ENCODE data around the gene CDC73. TPM values are rescaled to one million over a fixed set of nuclear protein-coding genes. Genes with fewer than 3 reads are reported as not detected.
A peak's percentile ranks its signal among the peaks of the same experiment; 100 is the strongest.

Gene CDC73
- total RNA-seq, 4 donors from 2014 or later, result 44.6 to 70.0 (median 50.5) TPM

GRCh38 chr1:193105821-193106177, 16.0 kb upstream of the CDC73 start:
- TF ChIP-seq CTCF (IDR thresholded peaks at IDR 0.05), result no peak
- no peak for TF ChIP-seq POLR2A (IDR thresholded peaks at IDR 0.05)
- 61 to 62% methylated on average over 4 of the region's 4 CpGs for WGBS, 2 donors
- no peak for DNase-seq

GRCh38 chr1:193108471-193108870, 13.4 kb upstream of the CDC73 start:
- H3K36me3 ChIP-seq, result no peaks in the 10 kb centered on the region
- no peak for TF ChIP-seq POLR2A (IDR thresholded peaks at IDR 0.05)
- TF ChIP-seq CTCF (IDR thresholded peaks at IDR 0.05), result no peak
- intact Hi-C loops (cut with DNase I), result no loop called here
- 81 to 84% methylated on average over 3 of the region's 3 CpGs for WGBS, 2 donors
- no peak overlapping the region for H3K4me3 ChIP-seq (replicated peaks in 1 of 3)
- peaks cover 11 to 18% of the 10 kb centered on the region in 2 donors for H3K4me1 ChIP-seq
- no peak for DNase-seq
- H3K27ac ChIP-seq, result no peak overlapping the region
- H3K27me3 ChIP-seq, result no peaks in the 10 kb centered on the region
- no peaks in the 10 kb centered on the region for H3K9me3 ChIP-seq

More at GRCh38 chr1:193105821-193106177, 16.0 kb upstream of the CDC73 start:
- H3K4me1 ChIP-seq, result peaks cover 9 to 11% of the 10 kb centered on the region in 2 donors
- intact Hi-C loops (cut with DNase I), result no loop called here
- no peaks in the 10 kb centered on the region for H3K9me3 ChIP-seq
- H3K27me3 ChIP-seq, result no peaks in the 10 kb centered on the region
- H3K4me3 ChIP-seq (replicated peaks in 1 of 3), result peak overlapping the region in 2 of 3 donors; percentile 42 to 82
- no peaks in the 10 kb centered on the region for H3K36me3 ChIP-seq
- peak overlapping the region; percentile 78 to 87 (median 82) for H3K27ac ChIP-seq

- DNase-seq, result no peak
- WGBS, 2 donors, result 97 to 100% methylated on average over 1 of the region's 1 CpG
- intact Hi-C loops (cut with DNase I), result no loop called here
- no peak overlapping the region for H3K27ac ChIP-seq
- no peaks in the 10 kb centered on the region for H3K27me3 ChIP-seq
- H3K9me3 ChIP-seq, result no peaks in the 10 kb centered on the region
- no peak overlapping the region for H3K4me3 ChIP-seq (replicated peaks in 1 of 3)
- no peak for TF ChIP-seq CTCF (IDR thresholded peaks at IDR 0.05)
- TF ChIP-seq POLR2A (IDR thresholded peaks at IDR 0.05), result no peak
- no peaks in the 10 kb centered on the region for H3K36me3 ChIP-seq
- peaks cover 4 to 10% of the 10 kb centered on the region in 2 donors for H3K4me1 ChIP-seq
Observed at GRCh38 chr1:193109619-193110018, 12.2 kb upstream of the CDC73 start.

GRCh38 chr1:193110246-193110645, 11.6 kb upstream of the CDC73 start:
- no peaks in the 10 kb centered on the region for H3K9me3 ChIP-seq
- DNase-seq, result no peak
- H3K27me3 ChIP-seq, result no peaks in the 10 kb centered on the region
- no peak overlapping the region for H3K27ac ChIP-seq
- H3K4me1 ChIP-seq, result peaks cover 4 to 14% of the 10 kb centered on the region in 2 donors
- TF ChIP-seq CTCF (IDR thresholded peaks at IDR 0.05) (no peak), POLR2A (IDR thresholded peaks at IDR 0.05) (no peak)
- H3K36me3 ChIP-seq, result no peaks in the 10 kb centered on the region
- no peak overlapping the region for H3K4me3 ChIP-seq (replicated peaks in 1 of 3)
- intact Hi-C loops (cut with DNase I), result no loop called here
- WGBS, 2 donors, result 95 to 100% methylated on average over 1 of the region's 1 CpG

GRCh38 chr1:193110864-193111263, 11.0 kb upstream of the CDC73 start:
- Histone ChIP-seq H3K27me3 (no peaks in the 10 kb centered on the region), H3K9me3 (no peaks in the 10 kb centered on the region), H3K36me3 (no peaks in the 10 kb centered on the region), H3K4me3 (replicated peaks in 1 of 3) (no peak overlapping the region), H3K27ac (no peak overlapping the region), H3K4me1 (peaks cover 4 to 20% of the 10 kb centered on the region in 2 donors)
- no peak for DNase-seq
- 95 to 97% methylated on average over 3 of the region's 3 CpGs for WGBS, 2 donors
- TF ChIP-seq CTCF (IDR thresholded peaks at IDR 0.05) (no peak), POLR2A (IDR thresholded peaks at IDR 0.05) (no peak)
- intact Hi-C loops (cut with DNase I), result no loop called here
